HepG2 (cell line): ENCODE data around the gene AGR2. TPM values are rescaled to one million over a fixed set of nuclear protein-coding genes. Genes with fewer than 3 reads are reported as not detected.
A peak's percentile ranks its signal among the peaks of the same experiment; 100 is the strongest.

Experiments used
- ARID2 ChIP-seq: sonication (generic); formaldehyde crosslinking; IDR thresholded peaks from 2 replicates; pipeline ENCODE4 v1.8.1; 2022; ENCODE audit warnings: mild to moderate bottlenecking, missing genetic modification reagents, borderline replicate concordance
- ARID4A ChIP-seq: sonication (generic); formaldehyde crosslinking; IDR thresholded peaks from 2 replicates; pipeline ENCODE4 v1.5.0; 2020; ENCODE audit warnings: mild to moderate bottlenecking, missing genetic modification reagents, borderline replicate concordance
- ATF2 ChIP-seq: sonication (generic); formaldehyde crosslinking; IDR thresholded peaks from 2 replicates; pipeline ENCODE4 v1.4.0; 2020; ENCODE audit warnings: missing genetic modification reagents
- CSRNP1 ChIP-seq: sonication (generic); formaldehyde crosslinking; IDR thresholded peaks from 2 replicates; pipeline ENCODE4 v1.8.1; 2023; ENCODE audit warnings: mild to moderate bottlenecking, missing genetic modification reagents
- FOXC1 ChIP-seq: sonication (generic); formaldehyde crosslinking; IDR thresholded peaks from 2 replicates; pipeline ENCODE4 v1.8.0; 2022; ENCODE audit warnings: mild to moderate bottlenecking, missing genetic modification reagents, borderline replicate concordance
- HDAC1 ChIP-seq: sonication (generic); formaldehyde crosslinking; IDR thresholded peaks from 2 replicates; pipeline ENCODE4 v1.5.1; 2020; ENCODE audit warnings: mild to moderate bottlenecking, missing genetic modification reagents
- HINFP ChIP-seq: sonication (generic); formaldehyde crosslinking; IDR thresholded peaks from 2 replicates; pipeline ENCODE4 v1.4.0; 2020; ENCODE audit warnings: low read depth, mild to moderate bottlenecking, missing genetic modification reagents
- HMGXB4 ChIP-seq, 2 experiments: sonication (generic) in 1 of 2; formaldehyde crosslinking in 1 of 2; IDR thresholded peaks; 2 replicates each; pipeline versions ENCODE4 v1.4.0 to v1.6.1; 2018 to 2020; ENCODE audit warnings: missing genetic modification reagents in 2 of 2, borderline replicate concordance in 1 of 2, low read depth in 1 of 2, mild to moderate bottlenecking in 1 of 2, missing biosample characterization in 1 of 2
- KAT7 ChIP-seq: IDR thresholded peaks from 2 replicates; pipeline ENCODE4 v1.6.1; 2018; ENCODE audit warnings: borderline replicate concordance, missing compliant biosample characterization
- MAZ ChIP-seq, 2 experiments: sonication (generic) in 1 of 2; formaldehyde crosslinking in 1 of 2; IDR thresholded peaks; 2 replicates each; pipeline versions ENCODE4 v1.5.0 to v1.6.1; 2012 to 2020; ENCODE audit warnings: low read depth in 2 of 2, mild to moderate bottlenecking in 2 of 2, borderline replicate concordance in 1 of 2, improper control_type of control experiment in 1 of 2, low read length in 1 of 2, missing genetic modification reagents in 1 of 2, moderate library complexity in 1 of 2
- PHF8 ChIP-seq: sonication (generic); formaldehyde crosslinking; IDR thresholded peaks from 2 replicates; pipeline ENCODE4 v1.5.0; 2020; ENCODE audit warnings: missing genetic modification reagents
- ZBTB7B ChIP-seq: sonication (generic); formaldehyde crosslinking; IDR thresholded peaks from 2 replicates; pipeline ENCODE4 v1.4.0; 2020; ENCODE audit warnings: missing genetic modification reagents
- ZNF550 ChIP-seq: sonication (generic); formaldehyde crosslinking; IDR thresholded peaks from 2 replicates; pipeline ENCODE4 v1.4.0; 2020; ENCODE audit warnings: mild to moderate bottlenecking, missing genetic modification reagents, borderline replicate concordance
- ZNF782 ChIP-seq: sonication (generic); formaldehyde crosslinking; IDR thresholded peaks from 2 replicates; pipeline ENCODE4 v1.4.0; 2020; ENCODE audit warnings: missing genetic modification reagents, mild to moderate bottlenecking, borderline replicate concordance
- polyA plus RNA-seq, 8 experiments: library from polyadenylated mRNA; depleted of rRNA in 3 of 8; stranded (reverse) in 7 of 8; unstranded in 1 of 8; fragments of >200 nt; fragmentation: Illumina TruSeq in 4 of 8; extraction: Trizol in 4 of 8; gene quantifications; 2 replicates each; pipeline versions ENCODE4 v1.2.1 to v1.2.3, GENCODE V29; 2011 to 2016; ENCODE audit warnings: low read depth in 4 of 8, missing spikeins in 1 of 8, mixed read lengths in 1 of 8; ENCODE audit not compliant: insufficient read depth in 1 of 8
- total RNA-seq, 5 experiments: library from RNA; depleted of rRNA; stranded (reverse); fragments of >200 nt; fragmentation: Illumina TruSeq; extraction: Trizol; gene quantifications; 2 replicates each; pipeline ENCODE4 v1.2.3, GENCODE V29; 2016; ENCODE audit warnings: low read depth in 1 of 5

The AGR2 gene
- total and polyA plus RNA-seq, 2 of the 13 experiments (the other 11 are each of a cell fraction or from before 2014, with no cell fraction given): 1.7 to 2.9 TPM

- TF ChIP-seq FOXC1 (CRISPR knock-in tag) (0 out of 2 replicates have a peak, but pooled peaks have one; percentile 7), MAZ (IDR thresholded peaks at IDR 0.05; ENCODE audit: borderline replicate concordance, low read depth, low read length) (no peak), MAZ (CRISPR knock-in tag; IDR thresholded peaks at IDR 0.05; ENCODE audit: low read depth) (peak; percentile 51; the same call in 1 of the 2 replicates), HDAC1 (CRISPR knock-in tag) (peak; percentile 73), ATF2 (CRISPR knock-in tag) (peak; percentile 7; the same call in 1 of the 2 replicates), KAT7 (CRISPR knock-in tag) (no peak), ZNF550 (no peak), CSRNP1 (CRISPR knock-in tag) (peak; percentile 40; the same call in 1 of the 2 replicates), ZNF782 (CRISPR knock-in tag) (0 out of 2 replicates have a peak, but pooled peaks have one; percentile 49), HMGXB4 (CRISPR knock-in tag; IDR thresholded peaks at IDR 0.05; ENCODE audit: borderline replicate concordance in 1 of 2, low read depth in 1 of 2) (peak; percentile 20 to 40; a peak in 1 of 4 replicates), ZBTB7B (CRISPR knock-in tag) (0 out of 2 replicates have a peak, but pooled peaks have one; percentile 33), ARID4A (CRISPR knock-in tag) (peak; percentile 47; the same call in 1 of the 2 replicates), PHF8 (CRISPR knock-in tag) (peak; percentile 45; the same call in 1 of the 2 replicates), HINFP (CRISPR knock-in tag) (peak; percentile 39; the same call in 1 of the 2 replicates), ARID2 (CRISPR knock-in tag) (peak; percentile 48; the same call in 1 of the 2 replicates)
Measured at GRCh38 chr7:16753932-16754855, 50.6 kb downstream of the AGR2 start (continued).
